ENCODE data around the gene LEPR. TPM values are rescaled to one million over a fixed set of nuclear protein-coding genes. Genes with fewer than 3 reads are reported as not detected.

LEPR gene
- total RNA-seq, 1 donor from 2014 or later: 12.4 TPM

GRCh38 chr1:65419681-65420589 is 533 bp upstream of the LEPR start:
- no peak for DNase-seq (ENCODE audit: low read depth)
- TF ChIP-seq CTCF (conservative IDR thresholded peaks at IDR 0.05; ENCODE audit: low read depth, low read length): no peak
- H3K4me3 ChIP-seq (ENCODE audit: low read depth, low read length): peak overlapping the region; percentile 83

GRCh38 chr1:65421351-65422025 is 1.0 kb downstream of the LEPR start:
- H3K4me3 ChIP-seq (ENCODE audit: low read depth, low read length): peak overlapping the region; percentile 83
- no peak for TF ChIP-seq CTCF (conservative IDR thresholded peaks at IDR 0.05; ENCODE audit: low read depth, low read length)
- DNase-seq (ENCODE audit: low read depth): no peak

- TF ChIP-seq CTCF (conservative IDR thresholded peaks at IDR 0.05; ENCODE audit: low read depth, low read length): peak; percentile 31
- peak overlapping the region; percentile 83 for H3K4me3 ChIP-seq (ENCODE audit: low read depth, low read length)
- DNase-seq (ENCODE audit: low read depth): no peak
These were observed 2.1 kb downstream of the LEPR start for GRCh38 chr1:65422241-65423203.

- no peak for TF ChIP-seq CTCF (conservative IDR thresholded peaks at IDR 0.05; ENCODE audit: low read depth, low read length)
- H3K4me3 ChIP-seq (ENCODE audit: low read depth, low read length): peak overlapping the region; percentile 83
- DNase-seq (ENCODE audit: low read depth): peak; percentile 93
These were observed 3.6 kb downstream of the LEPR start for GRCh38 chr1:65423884-65424572.

- no peak for TF ChIP-seq CTCF (conservative IDR thresholded peaks at IDR 0.05; ENCODE audit: low read depth, low read length)
- DNase-seq (ENCODE audit: low read depth): no peak
- H3K4me3 ChIP-seq (ENCODE audit: low read depth, low read length): no peak overlapping the region
These were observed 4.1 kb downstream of the LEPR start for GRCh38 chr1:65424573-65424889.

GRCh38 chr1:65425006-65425405 is 4.5 kb downstream of the LEPR start:
- H3K4me3 ChIP-seq (ENCODE audit: low read depth, low read length): no peak overlapping the region
- no peak for DNase-seq (ENCODE audit: low read depth)
- no peak for TF ChIP-seq CTCF (conservative IDR thresholded peaks at IDR 0.05; ENCODE audit: low read depth, low read length)

All from epithelial cell of proximal tubule (primary cell).